ENCODE measurements around the gene TUSC1.
A peak's percentile ranks its signal among the peaks of the same experiment; 100 is the strongest.
"Not testable (repeated sequence)": the region's sequence is repeated elsewhere in the genome, so short reads cannot be mapped to it uniquely, and the experiment has no call there.

The TUSC1 gene

DNA sequence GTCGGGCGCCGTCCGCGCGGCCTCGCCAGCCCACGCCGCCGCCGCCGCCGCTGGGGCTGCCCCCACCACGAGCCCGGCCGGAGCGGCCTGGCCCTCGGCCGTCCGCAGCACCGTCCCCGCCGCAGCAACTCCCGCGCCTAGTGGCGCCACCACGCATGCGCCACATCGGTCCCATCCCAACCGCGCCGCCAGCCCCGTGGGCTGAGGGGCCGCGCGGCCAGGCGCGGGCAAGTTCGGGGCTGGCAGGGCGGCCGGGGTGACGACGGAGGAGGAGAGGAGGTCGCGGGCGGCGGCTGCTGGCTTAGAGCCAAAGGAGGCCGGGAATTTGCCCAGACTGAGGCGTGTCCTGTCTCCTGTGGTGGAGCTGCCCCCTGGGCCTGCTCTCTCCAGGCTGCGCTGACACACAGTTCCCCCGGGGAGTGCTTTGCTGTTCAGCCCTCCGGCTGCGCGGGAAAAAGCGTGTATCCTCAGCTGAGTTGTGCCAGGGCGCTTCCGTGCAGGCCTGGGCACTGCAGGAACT lies at the start of gene TUSC1:
TUSC1 (minus strand) TSS at position 298 of the 520 bp plus-strand sequence; CDS start at position 166, 132 bp downstream.
- DNase-seq = peak; percentile 6

DNA sequence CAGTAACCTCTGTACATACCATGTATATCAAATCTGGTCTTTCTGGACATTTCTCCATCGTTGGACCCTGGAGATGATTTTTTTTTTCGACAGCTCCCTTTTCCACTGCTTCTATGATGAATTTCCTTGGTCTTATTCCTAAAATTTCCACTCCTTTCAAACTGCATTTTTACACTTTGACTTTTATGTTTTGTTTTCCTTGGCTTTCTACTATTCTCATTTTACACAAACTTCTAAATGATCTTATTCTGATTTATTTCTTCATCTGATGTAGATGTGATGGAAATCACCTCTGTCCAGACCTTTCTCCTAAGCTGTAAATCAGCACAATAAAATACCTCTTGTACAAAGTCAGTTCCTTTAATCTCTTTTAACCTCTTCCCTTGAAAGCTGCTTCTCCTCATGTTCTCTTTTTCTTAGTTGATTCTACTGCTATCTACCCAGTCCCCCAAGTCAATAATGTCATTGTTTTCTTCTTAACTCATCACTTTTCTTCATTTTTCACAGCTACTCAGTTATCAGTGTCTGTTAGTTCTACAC lies 48.7 kb upstream of the TUSC1 start:
- no peak for DNase-seq

DNA sequence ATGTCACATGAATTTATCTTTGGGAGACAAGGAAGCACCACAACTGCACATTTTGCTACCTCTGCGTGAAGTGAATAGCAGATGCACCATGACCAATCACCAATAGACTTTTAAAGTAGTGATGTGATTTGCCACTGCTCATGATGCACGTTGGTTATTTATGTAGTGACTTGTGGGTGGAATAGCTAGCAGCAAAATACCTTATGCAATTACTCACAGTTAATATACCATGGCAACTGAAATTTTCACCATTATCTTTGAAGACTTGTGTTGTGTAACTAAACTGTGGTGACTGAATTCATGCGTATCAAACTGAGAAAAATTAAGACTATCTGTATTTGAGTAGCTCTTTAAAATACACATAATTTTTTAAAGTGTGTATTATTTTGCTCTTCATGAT lies 46.2 kb upstream of the TUSC1 start:
- no peak for DNase-seq

DNA sequence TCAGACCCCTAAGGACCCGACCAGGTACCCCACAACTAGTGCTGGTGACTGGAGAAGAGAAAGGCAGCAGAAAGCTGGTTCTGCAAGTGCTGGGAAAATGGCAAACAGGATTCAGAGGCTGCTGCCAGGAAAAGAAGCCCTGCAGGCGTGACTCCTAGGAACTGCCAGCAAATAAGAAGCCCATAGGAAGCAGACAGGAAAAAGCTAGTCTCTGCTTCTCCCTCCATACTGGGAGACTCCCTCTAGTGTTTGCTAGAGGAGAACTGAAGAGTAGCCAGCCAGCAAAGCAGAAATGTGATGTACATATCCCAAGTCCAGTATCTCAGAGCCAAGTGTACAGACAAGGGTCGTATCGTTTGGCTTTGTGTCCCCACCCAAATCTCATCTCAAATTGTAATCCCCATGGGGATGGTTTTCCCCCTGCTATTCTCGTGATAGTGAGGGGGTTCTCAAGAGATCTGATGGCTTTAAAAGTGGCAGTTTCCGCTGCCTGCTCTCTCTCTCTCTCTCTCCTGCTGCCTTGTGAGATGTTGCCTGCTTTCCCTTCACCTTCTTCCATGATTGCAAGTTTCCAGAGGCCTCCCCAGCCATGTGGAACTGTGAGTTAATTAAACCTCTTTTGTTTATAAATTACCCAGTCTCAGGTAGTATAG lies 38.1 kb upstream of the TUSC1 start:
- no peak for DNase-seq

- no peak for DNase-seq
Observed at GRCh38 chr9:25709941-25710340, 31.7 kb upstream of the TUSC1 start.

- DNase-seq = no peak
Observed at GRCh38 chr9:25704800-25705199, 26.6 kb upstream of the TUSC1 start.

DNA sequence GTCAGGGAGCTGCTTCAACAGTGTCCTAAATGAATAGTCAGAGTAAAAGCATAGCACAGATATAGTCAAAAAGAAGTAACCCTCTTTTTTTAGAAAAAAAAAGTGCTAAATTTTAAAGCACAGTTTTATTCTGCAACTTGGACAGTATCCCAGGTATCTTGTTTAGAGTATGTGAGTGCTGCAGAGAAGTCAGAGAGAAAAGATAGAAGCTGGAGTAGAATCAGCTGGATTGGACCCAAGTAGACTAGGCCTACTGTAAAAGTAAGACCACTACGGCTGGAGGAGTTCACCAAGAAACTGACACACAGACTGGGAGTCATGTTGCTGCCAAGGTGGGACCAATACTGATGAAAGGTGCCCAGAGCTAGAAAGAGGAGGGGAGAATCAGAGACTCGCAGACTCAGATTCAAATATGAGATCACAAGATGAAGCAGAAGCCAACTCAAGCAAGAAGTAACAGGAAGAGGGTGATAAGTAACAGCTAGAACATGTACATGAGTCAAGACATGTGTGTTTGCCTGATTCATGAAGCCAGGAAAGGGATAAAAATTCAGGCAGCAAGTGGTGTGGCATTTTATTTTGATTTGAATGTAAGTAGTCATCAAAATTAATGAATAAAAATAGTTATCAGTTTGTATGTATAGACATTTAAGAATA lies 25.6 kb upstream of the TUSC1 start:
- DNase-seq = no peak

DNA sequence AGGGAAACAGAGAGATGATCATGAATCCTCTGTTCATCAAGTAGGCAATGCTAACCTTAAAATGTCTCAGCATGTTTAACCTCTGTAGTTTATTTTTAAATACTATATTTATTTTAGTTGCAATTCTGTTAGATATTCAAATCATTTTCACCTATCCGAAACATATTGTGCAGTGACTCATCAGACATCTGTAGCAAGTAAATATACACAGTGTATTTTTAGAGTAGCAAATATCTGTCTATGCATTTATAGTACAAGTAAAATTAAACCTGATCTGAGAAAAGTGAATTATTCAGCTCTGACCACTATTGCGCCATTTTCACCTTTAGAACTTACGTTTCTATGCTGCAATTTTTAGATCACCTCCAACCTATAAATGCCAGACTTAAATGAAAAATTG lies 24.3 kb upstream of the TUSC1 start:
- no peak for DNase-seq

DNA sequence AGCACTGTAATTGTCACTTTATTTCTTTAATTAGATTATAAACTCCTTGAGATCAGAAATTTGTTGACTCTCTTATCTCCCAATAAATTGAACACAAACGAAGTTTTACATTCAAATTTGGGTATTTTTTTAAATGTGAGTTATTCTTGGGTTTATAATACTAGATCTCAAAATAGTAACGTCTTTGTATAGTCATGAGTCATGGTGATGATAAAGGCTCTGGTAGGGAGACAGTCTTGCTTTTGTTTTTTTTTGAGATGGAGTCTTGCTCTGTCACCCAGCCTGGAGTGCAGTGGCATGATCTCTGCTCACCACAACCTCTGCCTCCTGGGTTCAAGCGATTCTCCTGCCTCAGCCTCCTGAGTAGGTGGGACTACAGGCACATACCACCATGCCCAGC lies 22.7 kb upstream of the TUSC1 start:
- not testable (repeated sequence) for DNase-seq

GRCh38 chr9:25700430-25700829 lies 22.2 kb upstream of the TUSC1 start:
- DNase-seq = no peak

DNA sequence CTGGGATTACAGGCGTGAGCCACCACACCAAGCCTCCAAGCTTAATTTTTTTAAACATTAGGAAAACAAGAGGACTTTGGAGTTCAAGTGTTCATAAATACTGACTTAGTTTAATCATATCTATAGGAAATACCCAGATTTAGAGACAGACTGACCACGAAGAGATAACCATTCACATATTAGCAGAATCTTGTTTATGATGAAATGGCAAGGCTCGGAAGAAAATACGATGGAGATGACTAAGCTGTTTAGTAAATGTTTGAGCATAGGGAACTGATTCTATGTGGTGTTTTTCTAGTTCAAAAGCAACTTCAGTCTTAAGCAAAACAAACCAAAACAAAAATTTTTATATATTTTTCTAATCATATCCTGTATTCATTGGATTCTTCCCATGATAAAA lies 13.5 kb upstream of the TUSC1 start:
- DNase-seq = no peak

DNA sequence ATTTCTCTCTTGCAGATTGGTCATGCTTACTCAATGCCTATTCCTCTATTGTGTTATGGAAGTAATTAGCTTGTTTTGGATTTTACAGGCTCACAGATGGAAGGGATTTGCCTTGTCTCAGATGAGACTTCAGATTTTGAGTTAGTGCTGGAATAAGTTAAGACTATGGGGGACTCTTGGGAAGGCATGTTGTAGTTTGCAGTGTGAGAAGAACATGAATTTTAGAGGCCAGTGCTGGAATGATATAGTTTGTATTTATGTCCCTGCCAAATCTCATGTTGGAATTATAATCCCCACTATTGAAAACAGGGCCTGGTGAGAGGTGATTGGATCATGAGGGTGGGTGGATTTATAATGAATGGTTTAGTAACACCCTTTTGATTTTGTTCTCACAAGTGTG lies 6.1 kb upstream of the TUSC1 start:
- no peak for DNase-seq

DNA sequence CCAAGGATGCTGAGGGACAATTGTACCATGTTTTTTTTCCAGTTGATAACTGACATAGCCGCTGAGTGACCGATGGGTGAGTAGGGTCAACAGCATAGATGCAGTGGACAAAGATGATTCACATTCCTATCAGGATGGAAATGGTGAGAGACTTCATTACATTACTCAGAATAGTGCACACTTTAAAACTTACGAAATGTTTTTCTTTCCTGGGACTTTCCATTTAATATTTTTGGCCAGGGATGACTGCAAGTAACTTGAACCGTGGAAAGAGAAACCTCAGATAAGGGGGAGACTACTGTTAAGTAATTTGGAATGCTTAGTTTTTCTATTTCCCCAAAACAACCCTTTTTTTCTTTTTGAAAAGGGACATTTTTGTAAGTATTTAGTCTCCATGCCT lies 3.0 kb upstream of the TUSC1 start:
- no peak for DNase-seq

DNA sequence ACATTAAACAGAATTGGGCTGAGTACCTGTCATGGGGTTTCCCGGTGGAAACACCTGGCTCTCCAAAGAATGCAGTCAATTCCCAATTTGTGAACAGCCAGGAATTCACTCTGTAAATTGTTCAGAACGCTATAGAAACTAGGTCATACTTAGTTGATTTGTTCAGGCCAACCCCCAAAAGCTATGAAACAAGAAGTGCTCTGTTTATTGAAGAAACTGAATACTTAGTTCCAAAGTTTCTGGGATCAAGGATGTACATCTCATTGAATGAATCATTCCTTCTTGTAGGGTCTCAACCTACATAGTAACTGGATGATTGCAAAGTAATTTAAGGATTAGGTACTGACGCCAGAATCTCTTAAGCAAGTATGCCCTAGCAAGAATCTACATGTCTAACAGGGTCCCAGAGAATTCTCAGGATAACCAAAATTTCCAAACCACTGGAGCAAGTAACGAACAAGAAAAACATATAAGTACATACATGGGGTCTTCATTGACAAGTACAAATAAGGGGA lies 659 bp upstream of the TUSC1 start:
- DNase-seq = no peak

GRCh38 chr9:25677301-25678146 lies 720 bp downstream of the TUSC1 start:
- DNase-seq = peak; percentile 4

- not testable (repeated sequence) for DNase-seq
Observed at GRCh38 chr9:25675858-25676257, 2.4 kb downstream of the TUSC1 start.

DNA sequence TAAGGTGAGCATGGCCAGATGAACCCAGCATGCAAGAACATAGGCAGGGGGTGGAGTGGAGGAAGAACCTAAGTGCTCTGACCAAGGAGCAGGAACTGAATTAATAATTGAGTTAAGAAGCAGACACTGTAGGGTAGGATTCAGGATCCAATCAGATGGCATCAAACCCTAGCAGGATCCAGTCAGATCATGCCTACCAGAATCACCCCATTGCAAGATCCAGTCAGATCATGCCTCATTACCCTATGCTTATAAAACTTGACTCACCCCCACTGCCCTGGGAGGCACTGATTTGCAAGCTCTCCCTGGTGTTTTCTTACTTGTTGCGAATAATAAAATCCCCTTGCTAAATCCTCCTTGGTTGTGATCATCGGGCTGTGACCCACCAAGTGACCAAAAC lies 19.7 kb downstream of the TUSC1 start:
- DNase-seq = no peak

DNA sequence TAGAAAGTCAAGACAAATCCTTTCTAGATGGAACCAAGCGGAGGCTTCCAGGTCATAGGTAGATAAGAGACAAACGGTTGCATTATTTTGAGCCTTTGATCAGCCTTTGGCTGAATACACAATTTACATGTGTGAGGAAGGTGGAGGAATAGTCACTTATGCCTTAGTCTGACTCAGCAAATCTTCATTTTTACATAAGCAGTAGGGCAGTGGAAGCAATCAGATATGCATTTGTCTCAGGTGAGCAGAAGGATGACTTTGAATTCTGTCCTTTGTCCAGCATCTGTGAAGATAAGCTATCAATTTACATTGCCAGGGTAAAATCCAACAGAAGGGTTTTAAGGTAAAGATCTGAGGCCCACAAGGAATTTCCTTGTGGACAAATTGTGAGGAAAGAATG lies 23.8 kb downstream of the TUSC1 start:
- DNase-seq = no peak

DNA sequence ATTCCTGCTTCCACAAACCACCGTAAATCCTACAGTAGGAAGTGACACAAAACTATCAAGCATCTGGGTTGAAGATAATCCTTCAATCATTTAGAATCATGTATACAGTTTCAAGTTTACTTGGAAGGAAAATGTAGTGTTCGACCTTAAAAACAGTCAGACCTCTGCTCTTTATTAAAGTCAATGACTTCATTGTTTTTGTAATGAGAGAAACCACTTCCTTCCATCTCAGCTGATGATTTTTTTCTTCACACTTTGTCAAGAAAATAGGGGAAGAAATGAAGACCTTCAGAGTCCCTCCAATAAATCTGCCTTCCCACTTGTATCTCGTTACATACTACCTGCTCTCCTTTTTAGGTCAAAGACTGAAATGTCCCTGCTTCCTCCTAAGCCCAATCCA lies 30.1 kb downstream of the TUSC1 start:
- no peak for DNase-seq

- no peak for DNase-seq
Observed at GRCh38 chr9:25636026-25636425, 42.2 kb downstream of the TUSC1 start.

DNA sequence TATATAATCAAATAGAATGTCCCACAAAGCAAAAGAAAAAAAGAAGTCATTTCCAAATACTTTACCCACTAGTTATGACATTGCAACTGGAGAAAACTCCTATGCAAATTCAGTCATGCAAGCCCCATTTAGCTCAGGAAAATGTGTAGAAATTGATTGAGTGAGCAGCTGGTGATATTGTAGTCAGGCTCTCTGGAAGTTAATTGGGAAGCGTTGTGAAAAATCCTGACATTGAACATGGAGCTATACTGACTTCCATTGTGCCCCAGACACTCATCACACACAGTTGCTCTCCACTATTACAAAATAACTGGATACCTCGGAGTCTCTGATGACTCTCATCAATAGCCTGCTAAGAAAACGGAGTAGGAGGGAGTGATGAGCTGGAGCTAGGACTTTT lies 49.0 kb downstream of the TUSC1 start:
- DNase-seq = no peak

All from activated CD4-positive, alpha-beta T cell treated with anti-CD3 and anti-CD28 coated beads, Interleukin-2, amount 50 U/mL, for 16 hours (primary cell).